Large intestine (tissue), 3 donors: ENCODE measurements around the gene CD164L2. TPM values are rescaled to one million over a fixed set of nuclear protein-coding genes. Genes with fewer than 3 reads are reported as not detected.
"Not testable (repeated sequence)": the region's sequence is repeated elsewhere in the genome, so short reads cannot be mapped to it uniquely, and the experiment has no call there.

ENCODE experiments used
- DNase-seq, 2 donors: peaks; one replicate each; pipeline versions ENCODE4 v3.0.0 to v3.0.0-alpha.2; 2013
- H3K27ac ChIP-seq: one replicate; pipeline ENCODE4 v1.5.1; 2013; ENCODE audit warnings: low read length
- H3K27me3 ChIP-seq: 2 replicates; pipeline ENCODE4 v1.6.1; 2013; ENCODE audit warnings: low read length; ENCODE audit not compliant: control insufficient read depth, insufficient read depth
- H3K36me3 ChIP-seq: 2 replicates; pipeline ENCODE4 v1.6.1; 2013; ENCODE audit warnings: low read length; ENCODE audit not compliant: control insufficient read depth, insufficient read depth
- H3K4me1 ChIP-seq: one replicate; pipeline ENCODE4 v1.6.1; 2013; ENCODE audit warnings: low read length; ENCODE audit not compliant: control insufficient read depth, insufficient read depth
- H3K4me3 ChIP-seq: one replicate; pipeline ENCODE4 v1.5.1; 2013; ENCODE audit warnings: low read length
- H3K9me3 ChIP-seq: one replicate; pipeline ENCODE4 v1.6.1; 2013; ENCODE audit warnings: mild to moderate bottlenecking, low read depth, low read length, moderate library complexity; ENCODE audit not compliant: control insufficient read depth
- WGBS: methylation state at CpG from one replicate; pipeline ENCODE4 v1.1.5; 2013; ENCODE audit warnings: low lambda C conversion rate; ENCODE audit not compliant: insufficient coverage; 5-methylcytosine and 5-hydroxymethylcytosine counted together
- polyA plus RNA-seq: library from polyadenylated mRNA; unstranded; fragments of 120-200 nt; gene quantifications from one replicate; pipeline ENCODE4 v1.2.1, GENCODE V29; 2013

Gene CD164L2
- polyA plus RNA-seq, 1 donor: not detected

GRCh38 chr1:27406362-27406680 lies 23.2 kb upstream of the CD164L2 start:
- Histone ChIP-seq H3K4me3 (no peak overlapping the region), H3K27ac (no peak overlapping the region), H3K4me1 (peaks cover 9% of the 10 kb centered on the region), H3K27me3 (no peaks in the 10 kb centered on the region), H3K9me3 (no peaks in the 10 kb centered on the region), H3K36me3 (peaks cover 58% of the 10 kb centered on the region)
- WGBS: no CpG with 5 or more reads among the region's 4 CpGs
- no peak for DNase-seq

- not testable (repeated sequence) for H3K4me1 ChIP-seq, H3K27ac ChIP-seq
These were observed 22.6 kb upstream of the CD164L2 start for GRCh38 chr1:27405598-27406361.

GRCh38 chr1:27405074-27405473 lies 21.9 kb upstream of the CD164L2 start:
- no peak for DNase-seq
- Histone ChIP-seq H3K27me3 (no peaks in the 10 kb centered on the region), H3K9me3 (no peaks in the 10 kb centered on the region), H3K4me1 (peaks cover 9% of the 10 kb centered on the region), H3K27ac (no peak overlapping the region), H3K4me3 (no peak overlapping the region), H3K36me3 (peaks cover 46% of the 10 kb centered on the region)
- WGBS: no CpG with 5 or more reads among the region's 13 CpGs

More at GRCh38 chr1:27405598-27406361, 22.6 kb upstream of the CD164L2 start:
- not testable (repeated sequence) for H3K9me3 ChIP-seq, H3K4me3 ChIP-seq, DNase-seq, H3K27me3 ChIP-seq
- WGBS: no CpG with 5 or more reads among the region's 18 CpGs
- H3K36me3 ChIP-seq: peaks cover 53% of the 10 kb centered on the region

GRCh38 chr1:27403931-27404330 lies 20.8 kb upstream of the CD164L2 start:
- peaks cover 37% of the 10 kb centered on the region for H3K36me3 ChIP-seq
- H3K27ac ChIP-seq: peak overlapping the region; percentile 37
- DNase-seq: no peak
- H3K9me3 ChIP-seq: no peaks in the 10 kb centered on the region
- no peaks in the 10 kb centered on the region for H3K27me3 ChIP-seq
- H3K4me3 ChIP-seq: no peak overlapping the region
- H3K4me1 ChIP-seq: peaks cover 18% of the 10 kb centered on the region

GRCh38 chr1:27403065-27403726 lies 20.1 kb upstream of the CD164L2 start:
- DNase-seq: peak in 1 of 2 donors; percentile 27

GRCh38 chr1:27402349-27402754 lies 19.2 kb upstream of the CD164L2 start:
- Histone ChIP-seq H3K36me3 (peaks cover 21% of the 10 kb centered on the region), H3K9me3 (no peaks in the 10 kb centered on the region), H3K4me1 (peaks cover 27% of the 10 kb centered on the region), H3K4me3 (no peak overlapping the region), H3K27ac (peak overlapping the region; percentile 49), H3K27me3 (no peaks in the 10 kb centered on the region)
- peak; percentile 79 for DNase-seq
- no CpG with 5 or more reads among the region's 8 CpGs for WGBS

More at GRCh38 chr1:27403065-27403726, 20.1 kb upstream of the CD164L2 start:
- H3K27me3 ChIP-seq: no peaks in the 10 kb centered on the region
- no peaks in the 10 kb centered on the region for H3K9me3 ChIP-seq
- H3K4me1 ChIP-seq: peaks cover 25% of the 10 kb centered on the region
- peak overlapping the region; percentile 49 for H3K27ac ChIP-seq
- H3K36me3 ChIP-seq: peaks cover 29% of the 10 kb centered on the region
- H3K4me3 ChIP-seq: no peak overlapping the region
- WGBS: no CpG with 5 or more reads among the region's 24 CpGs

GRCh38 chr1:27400963-27401341 lies 17.8 kb upstream of the CD164L2 start:
- H3K36me3 ChIP-seq: peaks cover 7% of the 10 kb centered on the region
- H3K27me3 ChIP-seq: no peaks in the 10 kb centered on the region
- peaks cover 27% of the 10 kb centered on the region for H3K4me1 ChIP-seq
- H3K27ac ChIP-seq: no peak overlapping the region
- no peaks in the 10 kb centered on the region for H3K9me3 ChIP-seq
- no CpG with 5 or more reads among the region's 5 CpGs for WGBS
- DNase-seq: no peak
- H3K4me3 ChIP-seq: no peak overlapping the region

GRCh38 chr1:27400082-27400962 lies 17.2 kb upstream of the CD164L2 start:
- no peaks in the 10 kb centered on the region for H3K9me3 ChIP-seq
- no peaks in the 10 kb centered on the region for H3K27me3 ChIP-seq
- peaks cover 6% of the 10 kb centered on the region for H3K36me3 ChIP-seq
- no peak for DNase-seq
- H3K27ac ChIP-seq: no peak overlapping the region
- H3K4me1 ChIP-seq: peaks cover 27% of the 10 kb centered on the region
- H3K4me3 ChIP-seq: no peak overlapping the region
- WGBS: no CpG with 5 or more reads among the region's 13 CpGs

- Histone ChIP-seq H3K27ac (no peak overlapping the region), H3K27me3 (no peaks in the 10 kb centered on the region), H3K4me1 (peaks cover 27% of the 10 kb centered on the region), H3K9me3 (no peaks in the 10 kb centered on the region), H3K4me3 (no peak overlapping the region), H3K36me3 (no peaks in the 10 kb centered on the region)
- DNase-seq: peak in 1 of 2 donors; percentile 30
- no CpG with 5 or more reads among the region's 19 CpGs for WGBS
These were observed 16.3 kb upstream of the CD164L2 start for GRCh38 chr1:27399251-27400025.
